CD1c-positive myeloid dendritic cell (primary cell): Measurements from ENCODE around the gene RAP1GAP.
A peak's percentile ranks its signal among the peaks of the same experiment; 100 is the strongest.

Source experiments
- DNase-seq: peaks from one replicate; pipeline ENCODE4 v3.0.0-alpha.2; 2016; ENCODE audit errors: extremely low spot score

The RAP1GAP gene

DNA sequence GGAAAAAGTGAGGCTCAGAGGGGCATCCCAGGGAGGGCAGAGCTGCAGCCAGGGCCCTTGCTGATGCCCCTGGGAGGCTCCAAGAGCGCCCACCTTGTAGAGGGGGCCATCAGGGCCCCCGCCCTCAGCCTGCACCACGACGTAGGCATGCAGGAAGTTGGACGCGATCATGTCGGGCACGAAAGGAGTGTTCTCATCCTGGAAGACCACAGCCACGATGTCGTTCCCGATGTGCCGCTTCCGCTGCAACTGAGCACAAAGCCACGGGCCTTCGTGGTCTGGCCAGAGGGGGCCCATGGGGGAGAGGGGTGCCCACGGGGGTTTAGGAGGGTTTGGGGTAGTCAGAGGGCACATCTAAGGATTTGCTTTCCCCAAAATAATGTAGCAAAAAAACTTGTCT lies 59.1 kb downstream of the RAP1GAP start:
- DNase-seq, result no peak

- no peak for DNase-seq
Measured at GRCh38 chr1:21608798-21609197, 60.4 kb downstream of the RAP1GAP start.

- peak; percentile 67 for DNase-seq
Measured at GRCh38 chr1:21607549-21608529, 61.3 kb downstream of the RAP1GAP start.

DNA sequence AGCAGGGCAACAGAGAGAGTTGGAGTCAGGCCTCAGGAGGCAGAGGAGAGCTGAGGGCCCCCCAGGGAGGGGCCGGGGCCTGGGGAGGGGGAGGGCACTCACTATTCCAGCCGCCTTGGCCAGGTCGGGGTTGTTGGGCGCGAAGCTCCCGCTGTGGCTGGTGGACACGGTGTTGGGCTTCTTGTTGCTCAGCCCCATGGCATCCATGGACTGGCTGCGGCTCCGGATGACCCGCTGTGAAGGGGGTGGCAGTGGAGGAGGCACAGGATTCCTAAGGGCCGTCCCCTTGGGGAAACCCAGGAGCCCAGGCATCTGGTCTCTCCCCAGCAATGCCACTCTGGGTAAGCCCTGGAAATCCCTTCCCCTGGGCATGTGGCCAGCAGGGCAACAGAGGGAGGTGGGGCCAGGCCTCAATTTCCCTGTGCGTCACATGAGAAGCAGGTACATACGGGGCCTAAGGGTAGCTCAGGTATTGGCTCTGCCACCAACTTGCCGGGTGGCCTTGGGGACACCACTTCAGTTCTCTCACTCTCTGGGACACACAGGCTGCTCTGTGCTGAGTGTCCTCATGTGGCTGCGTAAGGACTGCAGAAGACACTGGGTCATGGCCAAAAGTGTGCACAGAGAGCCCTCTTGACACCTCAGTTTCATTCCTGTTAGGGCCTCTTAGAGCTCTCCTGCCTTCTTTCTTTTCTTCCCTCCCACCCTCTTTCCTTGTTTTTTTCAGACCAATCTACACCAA lies 63.0 kb downstream of the RAP1GAP start:
- no peak for DNase-seq

- DNase-seq, result no peak
Measured at GRCh38 chr1:21605012-21605715, 64.0 kb downstream of the RAP1GAP start.

DNA sequence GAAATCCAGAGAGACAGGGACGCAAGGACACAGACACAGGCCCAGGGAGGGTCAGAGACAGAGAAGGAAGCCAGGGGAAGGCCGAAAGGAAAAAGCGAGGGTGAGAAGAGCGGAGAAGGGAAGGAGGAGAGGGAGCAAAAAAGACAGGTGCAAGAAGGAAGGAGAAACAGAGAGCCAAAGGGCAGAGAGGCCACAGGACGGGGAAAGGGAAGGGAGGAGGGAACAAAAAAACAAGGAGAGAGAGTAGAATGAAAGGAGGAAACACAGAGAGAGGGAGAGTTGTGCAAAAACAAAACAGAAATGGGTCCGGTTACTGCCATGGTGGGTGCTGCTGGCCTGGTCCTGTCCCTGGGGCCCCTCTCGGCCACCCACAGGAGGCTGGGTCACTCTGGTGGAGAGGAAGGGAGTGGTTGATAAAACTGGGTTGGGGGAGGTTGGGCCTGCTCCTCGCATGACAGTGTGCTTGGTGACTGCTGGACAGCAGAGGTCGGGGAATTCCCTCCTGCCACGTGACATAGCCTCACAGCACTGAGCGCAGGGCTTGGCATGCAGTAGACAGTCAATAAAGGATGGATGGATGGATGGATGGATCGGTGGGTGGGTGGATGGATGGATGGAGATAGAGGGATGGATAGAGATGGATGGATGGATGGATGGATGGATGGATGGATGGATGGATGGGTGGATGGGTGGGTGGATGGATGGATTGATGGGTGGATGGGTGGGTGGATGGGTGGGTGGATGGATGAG lies 64.8 kb downstream of the RAP1GAP start:
- DNase-seq, result no peak

DNA sequence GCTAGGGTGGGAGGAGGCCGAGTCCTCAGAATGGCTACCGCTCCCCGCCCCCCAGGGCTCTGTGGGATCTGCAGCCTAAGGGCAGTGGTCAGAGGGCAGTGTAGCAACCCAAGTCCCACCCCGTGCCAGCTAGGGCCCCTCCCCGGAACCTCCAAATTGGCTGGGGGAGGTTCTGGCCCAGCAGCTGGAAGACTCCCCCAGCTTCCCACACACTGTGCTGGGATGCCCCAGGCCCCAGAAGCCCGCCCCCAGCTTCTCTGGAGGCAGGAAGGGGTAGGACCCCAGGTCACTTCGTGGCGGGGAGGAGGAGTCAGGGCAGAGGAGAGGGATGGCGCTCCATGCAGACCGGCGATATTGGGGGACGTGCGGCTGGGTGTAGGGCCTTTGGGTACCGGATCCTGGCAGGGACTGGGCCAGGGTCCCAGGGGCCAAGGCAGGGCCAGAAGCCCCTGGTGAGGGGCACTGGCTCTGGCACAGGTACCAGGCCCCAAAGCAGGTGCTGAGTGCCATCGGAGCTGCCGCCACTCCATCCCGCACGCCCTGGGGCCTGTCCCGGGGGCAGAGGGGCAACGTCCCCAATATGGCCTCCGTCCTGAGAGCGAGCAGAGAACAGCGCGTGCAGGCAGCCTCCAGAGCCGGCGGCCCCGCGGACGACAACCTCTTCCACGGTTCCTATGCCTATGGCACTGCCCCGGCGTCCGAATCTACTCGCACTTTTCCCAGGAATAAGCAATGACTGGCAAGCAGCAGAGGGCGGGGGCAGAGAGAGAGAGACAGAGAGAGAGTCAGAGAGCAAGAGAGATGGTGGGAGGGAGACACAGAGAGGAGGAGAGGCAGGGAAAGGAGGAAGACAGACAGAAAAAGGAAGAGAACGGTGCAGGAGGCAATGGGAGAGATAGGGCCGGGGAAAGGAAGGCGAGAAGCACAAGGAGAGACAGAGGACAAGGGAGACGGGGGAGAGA lies 65.7 kb downstream of the RAP1GAP start:
- no peak for DNase-seq

- no peak for DNase-seq
Measured at GRCh38 chr1:21601278-21602048, 67.7 kb downstream of the RAP1GAP start.

- DNase-seq, result no peak
Measured at GRCh38 chr1:21599402-21599801, 69.8 kb downstream of the RAP1GAP start.

DNA sequence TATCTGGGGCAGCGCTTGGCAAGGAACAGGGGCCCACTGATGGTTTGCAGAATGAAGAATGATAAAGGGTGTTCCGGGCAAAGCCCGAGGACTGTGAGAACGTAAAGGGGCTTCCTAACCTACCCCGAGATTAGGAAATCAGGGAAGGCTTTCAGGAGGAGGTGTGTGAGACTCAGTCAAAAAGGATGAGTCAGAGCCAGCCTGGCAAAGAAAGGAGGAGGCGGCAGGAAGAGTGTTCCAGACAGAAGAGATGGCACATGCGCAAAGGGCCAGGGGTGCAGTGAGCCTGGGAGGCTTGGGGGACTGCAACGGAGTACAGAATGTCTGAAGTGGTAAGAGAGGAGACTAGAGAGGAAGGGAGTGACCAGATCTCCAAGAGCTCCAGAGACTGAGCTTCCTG lies 70.3 kb downstream of the RAP1GAP start:
- DNase-seq, result no peak

DNA sequence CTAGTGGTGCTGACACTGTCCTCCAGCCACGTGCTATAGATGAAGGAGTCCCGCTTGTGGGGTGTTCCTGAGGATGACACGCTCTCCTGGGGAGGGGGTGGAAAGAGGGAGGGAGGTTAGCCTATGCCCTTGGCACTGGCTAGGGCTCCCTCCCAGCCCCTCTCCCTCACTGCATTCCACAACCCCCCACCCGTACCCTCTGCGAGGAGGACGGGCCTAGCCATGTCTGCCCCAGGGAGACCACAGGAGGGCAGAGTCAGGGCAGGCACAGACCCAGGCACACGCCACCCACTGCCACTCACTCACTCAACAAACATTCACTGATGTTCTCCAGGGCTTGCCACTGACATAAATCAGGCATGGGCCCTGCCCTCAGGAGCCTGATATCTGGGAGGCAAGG lies 70.7 kb downstream of the RAP1GAP start:
- DNase-seq, result no peak

- DNase-seq, result no peak
Measured at GRCh38 chr1:21597753-21598152, 71.4 kb downstream of the RAP1GAP start.

DNA sequence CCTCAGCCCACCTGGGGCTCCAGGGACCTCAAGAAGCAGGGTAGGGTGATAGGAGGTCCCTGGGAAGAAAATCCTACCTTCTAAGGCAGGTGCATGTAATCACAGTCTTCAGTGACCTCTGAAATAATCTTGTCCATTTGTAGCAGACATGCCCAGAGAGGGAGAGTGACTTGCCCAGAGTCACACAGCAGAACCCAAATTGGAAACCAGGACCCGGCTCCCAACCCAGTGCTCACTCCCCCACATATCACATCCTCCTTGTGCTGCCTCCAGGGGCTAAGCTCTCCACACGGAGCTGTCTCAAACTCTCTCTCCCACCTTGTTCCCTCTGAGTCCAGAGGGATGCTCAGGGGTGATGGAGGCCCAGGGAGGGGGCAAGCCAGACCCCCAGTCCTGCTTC lies 72.5 kb downstream of the RAP1GAP start:
- no peak for DNase-seq

DNA sequence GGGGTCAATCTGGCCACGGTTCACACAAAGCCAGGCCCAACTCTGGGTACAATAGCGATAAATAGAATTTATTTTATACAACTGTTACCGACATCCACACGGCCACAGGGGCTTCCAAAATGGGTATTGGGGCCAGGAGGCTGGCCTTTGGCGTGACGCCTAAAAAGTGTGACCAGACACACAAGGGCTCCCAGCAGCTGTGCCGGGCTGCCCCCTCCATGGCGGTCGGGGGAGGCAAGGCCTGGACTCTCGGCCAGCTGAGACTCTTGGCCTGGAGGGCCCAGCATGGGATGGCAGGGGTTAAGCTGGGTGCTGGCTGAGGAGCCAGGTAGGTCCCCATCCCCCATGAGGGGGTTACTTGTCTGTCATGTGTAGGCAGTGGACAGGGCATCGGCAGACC lies 73.0 kb downstream of the RAP1GAP start:
- no peak for DNase-seq

GRCh38 chr1:21594935-21595897 lies 73.9 kb downstream of the RAP1GAP start:
- DNase-seq, result peak; percentile 63

DNA sequence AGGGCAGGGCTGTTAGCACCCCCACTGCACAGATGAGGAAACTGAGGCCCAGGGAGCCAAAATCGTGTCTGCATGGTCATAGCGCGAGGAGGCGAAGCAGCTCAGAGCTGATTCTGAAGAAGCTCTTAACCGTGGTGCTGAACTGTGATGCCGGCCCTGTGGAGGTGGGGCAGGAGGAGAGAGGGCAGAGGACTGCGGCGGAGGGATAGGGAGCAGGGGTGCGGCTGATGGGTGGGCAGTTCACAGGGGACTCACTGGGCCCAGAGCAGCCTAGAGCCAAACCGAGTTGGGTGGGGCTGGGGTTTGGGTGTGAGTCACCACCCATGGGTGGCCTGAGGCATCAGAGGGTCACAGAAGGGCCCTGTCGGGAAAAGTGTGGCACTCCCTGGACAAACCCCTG lies 74.7 kb downstream of the RAP1GAP start:
- no peak for DNase-seq

GRCh38 chr1:21593231-21593630 lies 75.9 kb downstream of the RAP1GAP start:
- DNase-seq, result no peak

DNA sequence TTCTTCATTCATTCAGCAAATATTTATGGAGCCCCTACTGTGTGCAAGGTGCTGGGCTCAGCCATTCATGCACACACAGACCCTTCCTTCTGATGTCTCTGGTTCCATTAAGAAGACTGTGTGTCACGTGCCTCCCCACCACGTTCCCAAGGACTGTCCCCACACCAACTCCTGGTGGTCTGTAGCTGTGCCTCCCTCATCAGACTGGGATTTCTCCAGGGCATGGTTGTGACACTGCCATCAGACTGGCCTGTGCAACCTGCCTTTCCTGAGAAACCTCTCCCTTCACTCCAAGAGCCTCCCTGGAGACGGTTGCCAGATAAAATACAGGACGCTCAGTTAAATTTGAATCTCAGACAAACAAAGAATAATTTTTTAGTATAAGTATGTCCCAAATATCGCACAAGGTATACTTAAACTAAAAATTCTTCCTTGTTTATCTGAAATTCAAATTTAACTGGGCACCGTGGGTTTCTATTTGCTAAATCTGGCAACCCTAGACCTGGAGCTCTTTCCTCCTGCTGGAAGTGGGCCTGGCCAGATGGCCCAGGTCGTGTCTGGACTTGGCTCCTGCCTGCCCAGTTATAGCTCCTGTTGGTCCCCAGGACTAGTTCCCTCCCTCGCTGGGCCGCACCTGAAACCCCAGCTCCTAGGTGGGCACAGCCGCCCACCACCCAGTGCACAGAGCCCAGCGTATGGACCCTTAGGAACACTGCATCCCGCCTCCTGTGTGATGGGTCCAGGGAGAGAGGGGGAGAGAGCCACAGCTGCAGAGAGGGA lies 76.9 kb downstream of the RAP1GAP start:
- no peak for DNase-seq
